ENCODE data around the gene ACSM6. TPM values are rescaled to one million over a fixed set of nuclear protein-coding genes. Genes with fewer than 3 reads are reported as not detected.

Gene ACSM6
- polyA plus RNA-seq, 1 of the 3 experiments (the other 2 are of a cell fraction) = not detected

DNA sequence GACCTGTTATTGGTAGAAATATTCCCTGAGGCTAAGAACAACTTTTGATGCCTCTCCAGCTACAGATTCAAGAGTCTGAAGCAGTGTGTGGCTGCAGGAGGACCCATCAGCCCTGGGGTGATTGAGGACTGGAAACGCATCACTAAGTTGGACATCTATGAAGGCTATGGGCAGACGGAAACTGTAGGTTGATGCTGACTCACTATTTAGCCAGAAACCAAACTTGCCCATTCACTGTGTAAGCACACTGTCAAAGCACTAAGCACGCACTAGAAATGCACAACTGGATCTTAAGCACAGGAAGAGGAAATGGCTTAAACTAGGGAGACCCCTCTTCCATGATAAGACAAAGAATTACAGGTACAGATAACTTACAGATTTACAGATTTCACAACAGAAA, 20.8 kb downstream of the ACSM6 start:
- Histone ChIP-seq H3K79me2 (ENCODE audit: insufficient read depth) (no peaks in the 10 kb centered on the region), H3F3A (replicated peaks; ENCODE audit: insufficient read depth) (no peaks in the 10 kb centered on the region), H3K9me3 (0 out of 2 replicates have a peak, but pooled peaks cover 4% of the 10 kb centered on the region), H2AFZ (ENCODE audit: low read depth) (no peak overlapping the region), H3K9ac (no peak overlapping the region), H3K9me2 (no peaks in the 10 kb centered on the region), H3K36me3 (replicated peaks in 1 of 2; ENCODE audit: control insufficient read depth in 1 of 2, insufficient read depth in 2 of 2, low read length in 1 of 2) (no peaks in the 10 kb centered on the region), H3K4me2 (no peak overlapping the region), H4K20me1 (ENCODE audit: insufficient read depth) (no peaks in the 10 kb centered on the region), H3K27me3 (ENCODE audit: insufficient read depth) (no peaks in the 10 kb centered on the region), H3K4me1 (ENCODE audit: control insufficient read depth in 1 of 2, insufficient read depth in 2 of 2, low read depth in 1 of 2, low read length in 1 of 2) (peaks cover 0 to 3% of the 10 kb centered on the region in 2 experiments; a peak in 1 of 4 replicates), H3K27ac (ENCODE audit: low read depth in 2 of 2, low read length in 1 of 2) (no peak overlapping the region), H3K4me3 (ENCODE audit: low read depth in 2 of 2, low read length in 1 of 2) (no peak overlapping the region)
- WGBS (ENCODE audit: low lambda C conversion rate) = 69% methylated on average over 3 of the region's 3 CpGs
- POLR2A ChIA-PET = no interaction called here
- no peak for TF ChIP-seq ELF1 (IDR thresholded peaks at IDR 0.05)
- no peak for TF ChIP-seq YY1 (IDR thresholded peaks at IDR 0.05; ENCODE audit: low read depth)
- no peak for TF ChIP-seq JUND (IDR thresholded peaks at IDR 0.05)
- TF ChIP-seq, protein P1, sequence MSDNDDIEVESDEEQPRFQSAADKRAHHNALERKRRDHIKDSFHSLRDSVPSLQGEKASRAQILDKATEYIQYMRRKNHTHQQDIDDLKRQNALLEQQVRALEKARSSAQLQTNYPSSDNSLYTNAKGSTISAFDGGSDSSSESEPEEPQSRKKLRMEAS (IDR thresholded peaks at IDR 0.05; ENCODE audit: low read depth) = no peak
- no peak for TF ChIP-seq RCOR1 (IDR thresholded peaks at IDR 0.05; ENCODE audit: low read length)
- no peak for TF ChIP-seq GATA2 (CRISPR knock-in tag; IDR thresholded peaks at IDR 0.05)
- TF ChIP-seq, protein P2, sequence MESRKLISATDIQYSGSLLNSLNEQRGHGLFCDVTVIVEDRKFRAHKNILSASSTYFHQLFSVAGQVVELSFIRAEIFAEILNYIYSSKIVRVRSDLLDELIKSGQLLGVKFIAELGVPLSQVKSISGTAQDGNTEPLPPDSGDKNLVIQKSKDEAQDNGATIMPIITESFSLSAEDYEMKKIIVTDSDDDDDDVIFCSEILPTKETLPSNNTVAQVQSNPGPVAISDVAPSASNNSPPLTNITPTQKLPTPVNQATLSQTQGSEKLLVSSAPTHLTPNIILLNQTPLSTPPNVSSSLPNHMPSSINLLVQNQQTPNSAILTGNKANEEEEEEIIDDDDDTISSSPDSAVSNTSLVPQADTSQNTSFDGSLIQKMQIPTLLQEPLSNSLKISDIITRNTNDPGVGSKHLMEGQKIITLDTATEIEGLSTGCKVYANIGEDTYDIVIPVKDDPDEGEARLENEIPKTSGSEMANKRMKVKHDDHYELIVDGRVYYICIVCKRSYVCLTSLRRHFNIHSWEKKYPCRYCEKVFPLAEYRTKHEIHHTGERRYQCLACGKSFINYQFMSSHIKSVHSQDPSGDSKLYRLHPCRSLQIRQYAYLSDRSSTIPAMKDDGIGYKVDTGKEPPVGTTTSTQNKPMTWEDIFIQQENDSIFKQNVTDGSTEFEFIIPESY (IDR thresholded peaks at IDR 0.05; ENCODE audit: borderline replicate concordance, low read depth) = no peak
- no peak for TF ChIP-seq FOXJ3 (CRISPR knock-in tag; IDR thresholded peaks at IDR 0.05)
- TF ChIP-seq TEAD4 (IDR thresholded peaks at IDR 0.05; ENCODE audit: borderline replicate concordance, insufficient read depth) = no peak
- no peak for TF ChIP-seq NRF1 (IDR thresholded peaks at IDR 0.05; ENCODE audit: low read depth, low read length)
- no peak for TF ChIP-seq TAF1 (IDR thresholded peaks at IDR 0.05; ENCODE audit: borderline replicate concordance, low read depth, low read length)
- no peak for TF ChIP-seq FOXM1 (IDR thresholded peaks at IDR 0.05; ENCODE audit: low read depth)
- no peak for TF ChIP-seq PBX3 (IDR thresholded peaks at IDR 0.05)
- TF ChIP-seq CHD2 (IDR thresholded peaks at IDR 0.05; ENCODE audit: low read length, partially characterized antibody) = no peak
- TF ChIP-seq, protein P3, sequence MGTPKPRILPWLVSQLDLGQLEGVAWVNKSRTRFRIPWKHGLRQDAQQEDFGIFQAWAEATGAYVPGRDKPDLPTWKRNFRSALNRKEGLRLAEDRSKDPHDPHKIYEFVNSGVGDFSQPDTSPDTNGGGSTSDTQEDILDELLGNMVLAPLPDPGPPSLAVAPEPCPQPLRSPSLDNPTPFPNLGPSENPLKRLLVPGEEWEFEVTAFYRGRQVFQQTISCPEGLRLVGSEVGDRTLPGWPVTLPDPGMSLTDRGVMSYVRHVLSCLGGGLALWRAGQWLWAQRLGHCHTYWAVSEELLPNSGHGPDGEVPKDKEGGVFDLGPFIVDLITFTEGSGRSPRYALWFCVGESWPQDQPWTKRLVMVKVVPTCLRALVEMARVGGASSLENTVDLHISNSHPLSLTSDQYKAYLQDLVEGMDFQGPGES (IDR thresholded peaks at IDR 0.05; ENCODE audit: low read depth, low read length) = no peak
- CTCF ChIA-PET = no interaction called here
- no peak for DNase-seq

GRCh38 chr10:95217476-95217875, 23.4 kb downstream of the ACSM6 start:
- H2AFZ ChIP-seq (ENCODE audit: low read depth) = no peak overlapping the region
- ChIA-PET CTCF (no interaction called here), POLR2A (no interaction called here)
- H3K27me3 ChIP-seq (ENCODE audit: insufficient read depth) = no peaks in the 10 kb centered on the region
- DNase-seq = no peak
- no peak overlapping the region for H3K9ac ChIP-seq
- H3K9me2 ChIP-seq = no peaks in the 10 kb centered on the region
- 0 out of 2 replicates have a peak, but pooled peaks cover 4% of the 10 kb centered on the region for H3K9me3 ChIP-seq
- H3K4me1 ChIP-seq (ENCODE audit: control insufficient read depth in 1 of 2, insufficient read depth in 2 of 2, low read depth in 1 of 2, low read length in 1 of 2) = peaks cover 0 to 3% of the 10 kb centered on the region in 2 experiments; a peak in 1 of 4 replicates
- no peaks in the 10 kb centered on the region for H4K20me1 ChIP-seq (ENCODE audit: insufficient read depth)
- TF ChIP-seq RAD21 (IDR thresholded peaks at IDR 0.05; ENCODE audit: low read length) (no peak), ELF1 (IDR thresholded peaks at IDR 0.05) (no peak), MEF2A (IDR thresholded peaks at IDR 0.05; ENCODE audit: borderline replicate concordance, low read depth) (no peak), FOXJ3 (CRISPR knock-in tag; IDR thresholded peaks at IDR 0.05) (no peak), CHD2 (IDR thresholded peaks at IDR 0.05; ENCODE audit: low read length, partially characterized antibody) (no peak), YY1 (IDR thresholded peaks at IDR 0.05; ENCODE audit: low read depth) (no peak), GATA2 (CRISPR knock-in tag; IDR thresholded peaks at IDR 0.05) (no peak), FOXM1 (IDR thresholded peaks at IDR 0.05; ENCODE audit: low read depth) (no peak), EP300 (IDR thresholded peaks at IDR 0.05; ENCODE audit: borderline replicate concordance in 1 of 2, low read depth in 1 of 2, low read length in 1 of 2) (no peak), EZH2phosphoT487 (IDR thresholded peaks at IDR 0.05; ENCODE audit: borderline replicate concordance, low read depth) (no peak), POLR2AphosphoS5 (IDR thresholded peaks at IDR 0.05; ENCODE audit: low read depth, low read length) (no peak), MXI1 (IDR thresholded peaks at IDR 0.05; ENCODE audit: low read depth, low read length) (no peak)
- no peaks in the 10 kb centered on the region for H3F3A ChIP-seq (replicated peaks; ENCODE audit: insufficient read depth)
- no peak overlapping the region for H3K4me2 ChIP-seq
- no peaks in the 10 kb centered on the region for H3K36me3 ChIP-seq (replicated peaks in 1 of 2; ENCODE audit: control insufficient read depth in 1 of 2, insufficient read depth in 2 of 2, low read length in 1 of 2)
- no peak overlapping the region for H3K4me3 ChIP-seq (ENCODE audit: low read depth in 2 of 2, low read length in 1 of 2)
- H3K79me2 ChIP-seq (ENCODE audit: insufficient read depth) = no peaks in the 10 kb centered on the region
- 30% methylated on average over 1 of the region's 1 CpG for WGBS (ENCODE audit: low lambda C conversion rate)
- H3K27ac ChIP-seq (ENCODE audit: low read depth in 2 of 2, low read length in 1 of 2) = no peak overlapping the region
